Activated T-helper 1 cell treated with anti-CD3 and anti-CD28 coated beads, Interleukin-12 subunit alpha, Interleukin-12 subunit beta, Interleukin-2, Interleukin-4 antibody, amounts not matched to agents 30 ng/mL and 10 ng/mL and 1 ng/mL, durations not matched to agents 14 hours and 24 hours and 36 hours (primary cell): ENCODE data around the gene CCDC73. TPM values are rescaled to one million over a fixed set of nuclear protein-coding genes. Genes with fewer than 3 reads are reported as not detected.
"Not testable (repeated sequence)": the region's sequence is repeated elsewhere in the genome, so short reads cannot be mapped to it uniquely, and the experiment has no call there.

Experiments used
- DNase-seq: peaks from one replicate; pipeline ENCODE4 v3.0.0; 2021; ENCODE audit warnings: low spot score
- H3K27ac Mint-ChIP-seq: one replicate; pipeline ENCODE4 v1.8.0; 2021; ENCODE audit warnings: mild to moderate bottlenecking, mixed read lengths
- H3K27me3 Mint-ChIP-seq: one replicate; pipeline ENCODE4 v1.8.0; 2022; ENCODE audit warnings: mild to moderate bottlenecking, moderate library complexity, mixed read lengths; ENCODE audit not compliant: insufficient read depth
- H3K36me3 Mint-ChIP-seq: one replicate; pipeline ENCODE4 v1.8.0; 2021; ENCODE audit warnings: low read depth, mixed read lengths
- H3K4me1 Mint-ChIP-seq: one replicate; pipeline ENCODE4 v1.8.0; 2021; ENCODE audit warnings: low read depth, mixed read lengths
- H3K4me3 Mint-ChIP-seq: one replicate; pipeline ENCODE4 v1.8.0; 2021; ENCODE audit warnings: mild to moderate bottlenecking, moderate library complexity, mixed read lengths
- H3K9me3 Mint-ChIP-seq: one replicate; pipeline ENCODE4 v1.8.0; 2021; ENCODE audit warnings: mixed read lengths
- intact Hi-C: fragments of 100-400 bp; cut with micrococcal nuclease; formaldehyde crosslinking; loops from one replicate; pipeline ENCODE4 v1.15.1; 2024
- total RNA-seq: library from RNA; stranded (reverse); gene quantifications from 2 replicates; pipeline ENCODE4 v1.2.3, GENCODE V29; 2022

Gene CCDC73
- total RNA-seq, 1 donor from 2014 or later, result 0.05 TPM

- peaks cover 23% of the 10 kb centered on the region for H3K27me3 Mint-ChIP-seq
- H3K4me3 Mint-ChIP-seq, result no peak overlapping the region
- no peak overlapping the region for H3K27ac Mint-ChIP-seq
- peaks cover 6% of the 10 kb centered on the region for H3K4me1 Mint-ChIP-seq
- H3K36me3 Mint-ChIP-seq, result no peaks in the 10 kb centered on the region
- intact Hi-C loops, result loop anchor here (5.0 kb wide), 1 partner anchor 349 kb away; no protein-coding TSS in a partner anchor
- no peak for DNase-seq
- no peaks in the 10 kb centered on the region for H3K9me3 Mint-ChIP-seq
These were observed 3.5 kb downstream of the CCDC73 start for GRCh38 chr11:32790916-32791315.

GRCh38 chr11:32786811-32787210, 7.7 kb downstream of the CCDC73 start:
- Mint-ChIP-seq H3K27me3 (peaks cover 22% of the 10 kb centered on the region), H3K4me1 (no peaks in the 10 kb centered on the region), H3K27ac (no peak overlapping the region), H3K9me3 (no peaks in the 10 kb centered on the region), H3K36me3 (no peaks in the 10 kb centered on the region), H3K4me3 (no peak overlapping the region)
- intact Hi-C loops, result no loop called here
- no peak for DNase-seq

GRCh38 chr11:32785262-32785661, 9.2 kb downstream of the CCDC73 start:
- H3K4me1 Mint-ChIP-seq, result no peaks in the 10 kb centered on the region
- H3K27ac Mint-ChIP-seq, result no peak overlapping the region
- H3K4me3 Mint-ChIP-seq, result no peak overlapping the region
- H3K36me3 Mint-ChIP-seq, result no peaks in the 10 kb centered on the region
- H3K9me3 Mint-ChIP-seq, result no peaks in the 10 kb centered on the region
- DNase-seq, result no peak
- intact Hi-C loops, result no loop called here
- peaks cover 14% of the 10 kb centered on the region for H3K27me3 Mint-ChIP-seq

GRCh38 chr11:32781721-32782120, 12.7 kb downstream of the CCDC73 start:
- Mint-ChIP-seq H3K27me3 (peaks cover 5% of the 10 kb centered on the region), H3K36me3 (no peaks in the 10 kb centered on the region), H3K4me1 (no peaks in the 10 kb centered on the region), H3K9me3 (no peaks in the 10 kb centered on the region), H3K27ac (no peak overlapping the region), H3K4me3 (no peak overlapping the region)
- DNase-seq, result no peak
- intact Hi-C loops, result no loop called here

- H3K4me1 Mint-ChIP-seq, H3K27ac Mint-ChIP-seq, H3K4me3 Mint-ChIP-seq, H3K9me3 Mint-ChIP-seq, H3K36me3 Mint-ChIP-seq, intact Hi-C loops, DNase-seq: not testable (repeated sequence)
- peaks cover 12% of the 10 kb centered on the region for H3K27me3 Mint-ChIP-seq
These were observed 13.6 kb downstream of the CCDC73 start for GRCh38 chr11:32780839-32781238.

GRCh38 chr11:32779136-32779535, 15.3 kb downstream of the CCDC73 start:
- H3K36me3 Mint-ChIP-seq, result no peaks in the 10 kb centered on the region
- H3K9me3 Mint-ChIP-seq, result no peaks in the 10 kb centered on the region
- peaks cover 11% of the 10 kb centered on the region for H3K4me1 Mint-ChIP-seq
- H3K27ac Mint-ChIP-seq, result no peak overlapping the region
- no peak overlapping the region for H3K4me3 Mint-ChIP-seq
- no peak for DNase-seq
- intact Hi-C loops, result no loop called here
- peaks cover 12% of the 10 kb centered on the region for H3K27me3 Mint-ChIP-seq

GRCh38 chr11:32775908-32776307, 18.6 kb downstream of the CCDC73 start:
- Mint-ChIP-seq H3K36me3 (no peaks in the 10 kb centered on the region), H3K27me3 (peaks cover 9% of the 10 kb centered on the region), H3K27ac (no peak overlapping the region), H3K4me1 (peaks cover 11% of the 10 kb centered on the region), H3K9me3 (no peaks in the 10 kb centered on the region), H3K4me3 (no peak overlapping the region)
- intact Hi-C loops, result no loop called here
- no peak for DNase-seq

- H3K4me1 Mint-ChIP-seq, result peaks cover 11% of the 10 kb centered on the region
- H3K9me3 Mint-ChIP-seq, result no peaks in the 10 kb centered on the region
- no peak for DNase-seq
- H3K36me3 Mint-ChIP-seq, result no peaks in the 10 kb centered on the region
- H3K27me3 Mint-ChIP-seq, result peaks cover 9% of the 10 kb centered on the region
- intact Hi-C loops, result no loop called here
- no peak overlapping the region for H3K4me3 Mint-ChIP-seq
- no peak overlapping the region for H3K27ac Mint-ChIP-seq
These were observed 20.4 kb downstream of the CCDC73 start for GRCh38 chr11:32774081-32774480.

GRCh38 chr11:32772731-32773130, 21.7 kb downstream of the CCDC73 start:
- intact Hi-C loops, result no loop called here
- Mint-ChIP-seq H3K4me3 (no peak overlapping the region), H3K27me3 (peaks cover 9% of the 10 kb centered on the region), H3K9me3 (no peaks in the 10 kb centered on the region), H3K27ac (no peak overlapping the region), H3K4me1 (peaks cover 11% of the 10 kb centered on the region), H3K36me3 (no peaks in the 10 kb centered on the region)
- DNase-seq, result no peak

- H3K27ac Mint-ChIP-seq, H3K9me3 Mint-ChIP-seq, H3K4me3 Mint-ChIP-seq, H3K4me1 Mint-ChIP-seq, H3K36me3 Mint-ChIP-seq, intact Hi-C loops, H3K27me3 Mint-ChIP-seq, DNase-seq: not testable (repeated sequence)
These were observed 32.7 kb downstream of the CCDC73 start for GRCh38 chr11:32761774-32762173.

GRCh38 chr11:32758291-32758690, 36.2 kb downstream of the CCDC73 start:
- H3K27me3 Mint-ChIP-seq, result peaks cover 5% of the 10 kb centered on the region
- H3K4me3 Mint-ChIP-seq, result no peak overlapping the region
- H3K4me1 Mint-ChIP-seq, result no peaks in the 10 kb centered on the region
- no peaks in the 10 kb centered on the region for H3K9me3 Mint-ChIP-seq
- H3K36me3 Mint-ChIP-seq, result no peaks in the 10 kb centered on the region
- no peak overlapping the region for H3K27ac Mint-ChIP-seq
- intact Hi-C loops, result no loop called here
- no peak for DNase-seq

GRCh38 chr11:32753181-32753580, 41.3 kb downstream of the CCDC73 start:
- H3K9me3 Mint-ChIP-seq, H3K27me3 Mint-ChIP-seq, intact Hi-C loops, H3K4me3 Mint-ChIP-seq, H3K27ac Mint-ChIP-seq, H3K4me1 Mint-ChIP-seq, H3K36me3 Mint-ChIP-seq, DNase-seq: not testable (repeated sequence)

GRCh38 chr11:32752001-32752400, 42.5 kb downstream of the CCDC73 start:
- Mint-ChIP-seq H3K4me3 (no peak overlapping the region), H3K36me3 (no peaks in the 10 kb centered on the region), H3K4me1 (no peaks in the 10 kb centered on the region), H3K27ac (no peak overlapping the region), H3K27me3 (peaks cover 4% of the 10 kb centered on the region), H3K9me3 (no peaks in the 10 kb centered on the region)
- DNase-seq, result no peak
- intact Hi-C loops, result no loop called here

GRCh38 chr11:32751381-32751780, 43.1 kb downstream of the CCDC73 start:
- intact Hi-C loops, result no loop called here
- Mint-ChIP-seq H3K4me1 (no peaks in the 10 kb centered on the region), H3K27me3 (peaks cover 6% of the 10 kb centered on the region), H3K4me3 (no peak overlapping the region), H3K9me3 (no peaks in the 10 kb centered on the region), H3K36me3 (no peaks in the 10 kb centered on the region), H3K27ac (no peak overlapping the region)
- no peak for DNase-seq
